Measurements from ENCODE around the gene CD83.

DNA sequence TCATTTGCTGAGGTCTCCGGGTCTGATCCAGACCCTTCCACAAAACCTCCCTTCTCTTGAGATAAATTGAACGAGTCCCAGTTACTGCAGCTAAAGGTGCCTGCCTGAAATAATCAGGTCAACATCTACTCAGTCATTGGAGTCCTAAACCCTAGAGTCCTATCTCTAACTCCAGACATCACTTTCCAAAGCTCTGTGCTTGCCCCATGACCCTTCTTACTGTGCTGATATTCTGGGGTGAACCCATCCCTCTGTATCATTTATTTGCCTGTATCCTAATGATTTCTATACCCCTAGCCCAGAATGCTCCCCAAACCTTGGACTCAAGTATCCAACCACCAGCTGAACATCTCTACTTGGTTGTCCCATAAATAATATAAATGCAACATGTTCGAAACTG is 35.7 kb downstream of the CD83 start:
- no peak for TF ChIP-seq NBN (IDR thresholded peaks at IDR 0.05; ENCODE audit: low read depth)
- no peak for TF ChIP-seq RAD21 (CRISPR knock-in tag; conservative IDR thresholded peaks at IDR 0.05 in 1 of 2, IDR thresholded peaks at IDR 0.05 in 1 of 2)
- TF ChIP-seq, protein P1, sequence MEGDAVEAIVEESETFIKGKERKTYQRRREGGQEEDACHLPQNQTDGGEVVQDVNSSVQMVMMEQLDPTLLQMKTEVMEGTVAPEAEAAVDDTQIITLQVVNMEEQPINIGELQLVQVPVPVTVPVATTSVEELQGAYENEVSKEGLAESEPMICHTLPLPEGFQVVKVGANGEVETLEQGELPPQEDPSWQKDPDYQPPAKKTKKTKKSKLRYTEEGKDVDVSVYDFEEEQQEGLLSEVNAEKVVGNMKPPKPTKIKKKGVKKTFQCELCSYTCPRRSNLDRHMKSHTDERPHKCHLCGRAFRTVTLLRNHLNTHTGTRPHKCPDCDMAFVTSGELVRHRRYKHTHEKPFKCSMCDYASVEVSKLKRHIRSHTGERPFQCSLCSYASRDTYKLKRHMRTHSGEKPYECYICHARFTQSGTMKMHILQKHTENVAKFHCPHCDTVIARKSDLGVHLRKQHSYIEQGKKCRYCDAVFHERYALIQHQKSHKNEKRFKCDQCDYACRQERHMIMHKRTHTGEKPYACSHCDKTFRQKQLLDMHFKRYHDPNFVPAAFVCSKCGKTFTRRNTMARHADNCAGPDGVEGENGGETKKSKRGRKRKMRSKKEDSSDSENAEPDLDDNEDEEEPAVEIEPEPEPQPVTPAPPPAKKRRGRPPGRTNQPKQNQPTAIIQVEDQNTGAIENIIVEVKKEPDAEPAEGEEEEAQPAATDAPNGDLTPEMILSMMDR (IDR thresholded peaks at IDR 0.05 in 2 of 3, conservative IDR thresholded peaks at IDR 0.05 in 1 of 3; ENCODE audit: insufficient read depth in 2 of 3, low read depth in 1 of 3, low read length in 3 of 3) = no peak

Measured in K562 (cell line).